CD4-positive, alpha-beta T cell treated with Interleukin-12 subunit alpha and Interleukin-12 subunit beta, for 1 hour (primary cell): ENCODE results near the gene PLEKHA4.
"Not testable (repeated sequence)": the region's sequence is repeated elsewhere in the genome, so short reads cannot be mapped to it uniquely, and the experiment has no call there.

Experiments used
- DNase-seq: peaks from one replicate; pipeline ENCODE4 v3.0.0-alpha.2; 2020

PLEKHA4 gene

DNA sequence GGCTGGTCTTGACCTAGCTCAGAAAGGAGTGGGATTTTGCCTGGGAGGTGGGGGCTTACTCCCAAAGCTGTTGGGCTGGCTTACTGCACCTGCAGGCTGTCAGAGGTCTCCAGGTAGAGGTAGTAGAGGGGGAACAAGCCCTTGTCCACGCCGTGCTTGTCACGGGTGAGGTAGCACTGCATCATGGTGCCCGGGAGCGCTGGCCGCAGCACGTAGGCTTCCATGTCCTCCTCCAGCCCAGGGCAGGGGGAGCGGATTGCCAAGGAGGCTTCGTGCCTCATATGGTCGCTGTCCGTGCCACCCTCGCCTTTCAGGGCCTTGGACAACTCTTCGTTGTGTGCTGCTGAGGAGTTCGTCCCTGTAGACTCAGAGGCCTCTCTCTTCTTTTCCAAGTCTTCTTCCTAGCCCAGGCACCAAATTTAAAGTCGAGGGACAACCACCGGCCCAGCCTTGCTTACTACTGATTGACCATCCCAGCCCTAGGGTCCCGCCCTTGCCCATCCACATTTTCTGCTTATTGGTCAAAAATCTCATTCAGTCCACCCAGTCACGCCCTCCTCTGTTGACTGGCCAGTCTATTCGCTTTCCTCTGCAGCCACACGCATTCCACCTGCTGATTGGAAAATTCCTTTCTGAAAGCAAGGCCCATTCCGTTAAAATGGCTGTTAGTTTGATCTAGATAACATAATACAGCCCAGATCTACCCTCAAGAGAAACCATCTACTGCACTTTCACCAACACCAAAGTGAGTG lies 19.6 kb upstream of the PLEKHA4 start:
- DNase-seq = no peak

DNA sequence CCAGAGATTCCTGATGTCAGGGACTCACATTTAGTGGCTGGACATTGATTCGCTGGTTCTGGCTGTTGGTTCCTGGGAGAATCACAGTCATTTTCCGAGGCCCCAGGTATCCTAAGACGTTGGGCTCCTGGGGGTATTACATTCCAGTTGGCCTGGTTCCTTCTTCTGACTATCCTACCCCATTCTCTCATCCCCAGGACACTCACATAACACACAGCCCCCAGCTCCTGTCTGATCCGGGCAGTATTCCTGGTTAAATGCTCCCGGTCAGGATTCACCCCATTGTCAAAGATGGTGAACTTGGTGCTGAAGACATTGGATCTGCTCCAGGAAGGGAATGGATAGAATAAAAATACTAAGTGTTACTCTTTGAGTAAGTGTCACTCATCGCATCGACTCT lies 15.3 kb upstream of the PLEKHA4 start:
- DNase-seq = no peak

DNA sequence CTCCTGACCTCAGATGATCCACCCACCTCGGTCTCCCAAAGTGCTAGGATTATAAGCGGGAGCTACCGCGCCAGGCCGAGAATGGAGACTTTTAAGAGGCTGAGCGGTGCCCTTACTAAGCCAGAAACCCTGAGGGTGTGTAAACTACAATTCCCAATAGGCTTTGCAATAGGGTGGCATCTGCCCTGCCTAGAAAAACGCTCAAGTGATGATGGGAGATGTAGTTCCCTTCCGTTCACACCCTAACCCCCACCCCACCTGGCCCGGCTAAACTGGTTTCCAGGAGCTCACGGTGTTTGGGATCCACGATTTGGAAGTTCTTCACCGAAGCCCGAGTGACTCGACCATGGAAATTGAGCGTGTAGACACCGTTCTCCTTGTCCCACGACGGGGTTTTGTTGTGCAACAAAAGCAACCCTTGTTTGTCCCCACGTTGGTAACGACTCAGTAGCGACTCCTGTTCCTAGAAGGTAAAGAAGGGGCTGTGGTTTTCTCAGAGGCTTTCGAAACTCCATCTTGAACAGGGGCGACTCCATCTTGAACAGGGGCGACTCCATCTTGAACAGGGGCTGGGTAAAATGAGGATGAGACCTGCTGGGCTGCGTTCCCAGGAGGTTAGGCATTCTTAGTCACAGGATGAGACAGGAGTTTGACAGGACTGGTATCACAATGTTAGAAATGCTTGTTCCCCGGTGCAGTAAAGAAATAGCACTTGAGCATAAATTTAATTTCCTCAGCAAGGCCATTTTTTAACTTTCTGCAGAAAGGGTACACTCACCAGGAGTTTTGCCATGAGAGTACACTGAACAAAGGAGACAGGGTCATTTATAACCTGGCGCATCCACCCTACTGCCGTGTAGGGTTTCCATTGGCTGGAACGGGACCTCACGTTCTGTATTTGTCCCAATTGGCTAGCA lies 13.6 kb upstream of the PLEKHA4 start:
- peak; percentile 57 for DNase-seq

DNA sequence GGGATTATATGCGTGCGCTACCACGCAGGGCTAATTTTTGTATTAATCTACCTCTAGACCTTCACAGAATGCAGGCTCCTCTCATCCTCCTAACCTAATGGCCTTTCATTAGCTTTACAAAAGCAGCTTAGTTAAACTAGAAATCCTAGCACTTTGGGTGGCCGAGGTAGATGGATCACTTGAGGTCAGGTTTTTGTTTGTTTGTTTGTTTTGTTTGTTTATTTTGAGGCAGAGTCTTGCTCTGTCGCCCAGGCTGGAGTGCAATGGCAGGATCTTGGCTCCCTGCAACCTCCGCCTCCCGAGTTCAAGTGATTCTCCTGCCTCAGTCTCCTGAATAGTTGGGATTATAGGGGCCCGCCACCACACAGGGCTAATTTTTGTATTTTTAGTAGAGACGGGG lies 11.3 kb upstream of the PLEKHA4 start:
- peak; percentile 24 for DNase-seq

DNA sequence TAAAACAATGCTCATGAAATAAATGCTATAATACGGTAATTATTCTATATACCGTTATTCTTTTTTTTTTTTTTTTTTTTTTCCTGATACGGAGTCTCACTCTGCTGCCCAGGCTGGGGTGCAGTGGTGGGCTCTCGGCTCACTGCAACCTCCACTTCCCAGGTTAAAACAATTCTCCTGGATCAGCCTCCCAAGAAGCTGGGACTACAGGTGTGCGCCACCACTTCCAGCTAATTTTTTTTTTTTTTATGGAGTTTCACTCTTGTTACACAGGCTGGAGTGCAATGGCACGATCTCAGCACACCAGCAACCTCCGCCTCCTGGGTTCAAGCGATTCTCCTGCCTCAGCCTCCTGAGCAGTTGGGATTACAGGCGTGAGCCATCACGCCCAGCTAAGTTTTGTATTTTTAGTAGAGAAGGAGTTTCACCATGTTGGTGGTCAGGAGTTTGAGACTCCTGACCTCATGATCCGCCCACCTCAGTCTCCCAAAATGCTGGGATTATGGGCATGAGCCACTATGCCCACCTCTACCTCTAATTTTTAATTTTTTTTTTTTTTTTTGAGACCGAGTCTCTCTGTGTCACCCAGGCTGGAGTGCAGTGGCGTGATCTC lies 10.7 kb upstream of the PLEKHA4 start:
- DNase-seq = peak; percentile 26

DNA sequence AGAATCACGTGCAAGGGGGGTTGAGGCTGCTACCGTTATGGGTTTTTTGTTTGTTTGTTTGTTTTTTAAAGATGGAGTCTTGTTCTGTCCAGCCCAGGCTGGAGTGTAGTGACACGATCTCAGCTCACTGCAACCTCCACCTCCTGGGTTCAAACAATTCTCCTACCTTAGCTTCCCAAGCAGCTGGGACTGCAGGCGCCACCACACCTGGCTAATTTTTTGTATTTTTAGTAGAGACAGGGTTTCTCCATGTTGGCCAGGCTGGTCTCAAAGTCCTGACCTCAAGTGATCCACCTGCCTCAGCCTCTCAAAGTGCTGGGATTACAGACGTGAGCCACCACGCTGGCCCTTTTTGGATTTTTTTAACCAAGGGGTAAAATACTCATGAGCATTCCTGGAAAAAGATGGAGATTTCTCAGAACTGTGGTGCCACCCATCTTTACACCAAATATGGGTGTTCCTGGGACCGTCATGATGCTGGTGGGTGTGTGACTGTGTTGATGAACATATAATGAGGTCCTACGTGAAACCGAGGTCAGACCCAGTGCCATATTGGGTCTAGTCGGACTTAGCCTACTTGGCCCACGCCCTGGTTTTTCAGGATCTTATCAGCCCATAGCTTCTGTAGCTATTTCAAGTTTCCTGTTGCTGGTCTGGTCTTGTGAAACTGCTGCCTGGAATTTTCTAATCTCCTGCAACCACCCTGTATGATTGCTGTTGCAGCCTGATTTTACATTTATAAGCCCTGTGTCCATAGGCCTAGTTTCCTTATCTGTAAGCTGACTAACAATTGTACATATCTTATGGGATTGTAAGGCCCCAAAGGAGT lies 10.0 kb upstream of the PLEKHA4 start:
- peak; percentile 50 for DNase-seq

DNA sequence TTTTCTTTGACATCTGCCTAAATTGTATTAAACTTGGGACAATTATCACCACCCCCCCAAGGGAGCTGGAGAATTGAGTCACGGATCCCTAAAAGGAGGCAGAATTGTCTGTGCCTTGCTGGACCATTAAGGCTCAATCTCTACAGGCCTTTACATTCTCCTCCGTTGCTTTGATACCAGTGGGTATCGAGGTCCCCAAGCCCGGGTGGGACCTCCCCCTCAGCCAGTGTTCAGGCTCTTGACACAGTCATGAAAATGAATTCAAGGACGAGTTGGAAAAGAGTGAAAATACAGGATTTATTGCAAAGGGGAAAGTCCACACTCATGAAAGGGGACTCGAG lies 9.4 kb upstream of the PLEKHA4 start:
- peak; percentile 44 for DNase-seq

DNA sequence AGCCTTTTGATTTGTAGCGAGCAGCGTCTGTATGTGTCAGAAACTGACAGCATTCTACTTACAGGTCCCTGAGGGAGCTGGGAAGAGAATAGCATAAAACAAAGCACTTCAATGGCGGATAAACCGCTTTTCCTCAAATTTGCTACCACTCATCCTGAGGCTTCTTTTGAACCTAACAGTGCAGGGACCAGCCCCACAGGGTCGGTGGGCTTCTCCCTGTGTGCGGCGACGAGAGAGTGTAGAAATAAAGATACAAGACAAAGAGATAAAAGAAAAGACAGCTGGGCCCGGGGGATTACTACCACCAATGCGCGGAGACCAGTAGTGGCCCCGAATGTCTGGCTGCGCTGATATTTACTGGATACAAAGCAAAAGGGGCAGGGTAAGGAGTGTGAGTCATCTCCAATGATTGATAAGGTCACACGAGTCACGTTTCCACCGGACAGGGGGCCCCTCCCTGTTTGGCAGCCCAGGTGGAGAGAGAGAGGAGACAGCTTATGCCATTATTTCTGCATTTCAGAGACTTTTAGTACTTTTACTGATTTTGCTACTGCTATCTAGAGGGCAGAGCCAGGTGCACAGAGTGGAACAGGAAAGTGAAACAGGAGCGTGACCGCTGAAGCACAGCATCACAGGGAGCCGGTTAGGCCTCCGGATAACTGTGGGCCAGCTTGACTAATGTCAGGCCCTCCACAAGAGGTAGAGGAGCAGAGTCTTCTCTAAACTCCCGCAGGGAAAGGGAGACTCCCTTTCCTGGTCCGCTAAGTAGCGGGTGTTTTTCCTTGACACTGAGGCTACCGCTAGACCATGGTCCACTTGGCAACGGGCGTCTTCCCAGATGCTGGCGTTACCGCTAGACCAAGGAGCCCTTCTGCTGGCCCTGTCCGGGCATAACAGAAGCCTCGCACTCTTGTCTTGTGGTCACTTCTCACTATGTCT lies 7.9 kb upstream of the PLEKHA4 start:
- DNase-seq = peak; percentile 55

DNA sequence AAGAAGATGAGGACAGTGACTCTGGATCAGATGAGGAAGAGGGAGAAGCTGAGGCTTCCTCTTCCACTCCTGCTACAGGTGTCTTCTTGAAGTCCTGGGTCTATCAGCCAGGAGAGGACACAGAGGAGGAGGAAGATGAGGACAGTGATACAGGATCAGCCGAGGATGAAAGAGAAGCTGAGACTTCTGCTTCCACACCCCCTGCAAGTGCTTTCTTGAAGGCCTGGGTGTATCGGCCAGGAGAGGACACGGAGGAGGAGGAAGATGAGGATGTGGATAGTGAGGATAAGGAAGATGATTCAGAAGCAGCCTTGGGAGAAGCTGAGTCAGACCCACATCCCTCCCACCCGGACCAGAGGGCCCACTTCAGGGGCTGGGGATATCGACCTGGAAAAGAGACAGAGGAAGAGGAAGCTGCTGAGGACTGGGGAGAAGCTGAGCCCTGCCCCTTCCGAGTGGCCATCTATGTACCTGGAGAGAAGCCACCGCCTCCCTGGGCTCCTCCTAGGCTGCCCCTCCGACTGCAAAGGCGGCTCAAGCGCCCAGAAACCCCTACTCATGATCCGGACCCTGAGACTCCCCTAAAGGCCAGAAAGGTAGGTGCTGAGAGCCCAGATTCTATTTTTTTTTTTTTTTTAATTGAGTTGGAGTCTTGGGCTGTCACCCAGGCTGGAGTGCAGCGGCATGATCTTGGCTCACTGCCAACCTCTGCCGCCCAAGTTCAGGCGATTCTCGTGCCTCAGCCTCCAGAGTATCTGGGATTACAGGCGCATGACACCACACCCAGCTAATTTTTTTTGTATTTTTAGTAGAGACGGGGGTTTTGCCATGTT lies 6.1 kb upstream of the PLEKHA4 start:
- DNase-seq = peak; percentile 36

DNA sequence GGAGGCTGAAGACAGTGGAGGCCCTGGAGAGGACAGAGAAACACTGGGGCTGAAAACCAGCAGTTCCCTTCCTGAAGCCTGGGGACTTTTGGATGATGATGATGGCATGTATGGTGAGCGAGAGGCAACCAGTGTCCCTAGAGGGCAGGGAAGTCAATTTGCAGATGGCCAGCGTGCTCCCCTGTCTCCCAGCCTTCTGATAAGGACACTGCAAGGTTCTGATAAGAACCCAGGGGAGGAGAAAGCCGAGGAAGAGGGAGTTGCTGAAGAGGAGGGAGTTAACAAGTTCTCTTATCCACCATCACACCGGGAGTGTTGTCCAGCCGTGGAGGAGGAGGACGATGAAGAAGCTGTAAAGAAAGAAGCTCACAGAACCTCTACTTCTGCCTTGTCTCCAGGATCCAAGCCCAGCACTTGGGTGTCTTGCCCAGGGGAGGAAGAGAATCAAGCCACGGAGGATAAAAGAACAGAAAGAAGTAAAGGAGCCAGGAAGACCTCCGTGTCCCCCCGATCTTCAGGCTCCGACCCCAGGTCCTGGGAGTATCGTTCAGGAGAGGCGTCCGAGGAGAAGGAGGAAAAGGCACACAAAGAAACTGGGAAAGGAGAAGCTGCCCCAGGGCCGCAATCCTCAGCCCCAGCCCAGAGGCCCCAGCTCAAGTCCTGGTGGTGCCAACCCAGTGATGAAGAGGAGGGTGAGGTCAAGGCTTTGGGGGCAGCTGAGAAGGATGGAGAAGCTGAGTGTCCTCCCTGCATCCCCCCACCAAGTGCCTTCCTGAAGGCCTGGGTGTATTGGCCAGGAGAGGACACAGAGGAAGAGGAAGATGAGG lies 5.3 kb upstream of the PLEKHA4 start:
- DNase-seq = peak; percentile 36

DNA sequence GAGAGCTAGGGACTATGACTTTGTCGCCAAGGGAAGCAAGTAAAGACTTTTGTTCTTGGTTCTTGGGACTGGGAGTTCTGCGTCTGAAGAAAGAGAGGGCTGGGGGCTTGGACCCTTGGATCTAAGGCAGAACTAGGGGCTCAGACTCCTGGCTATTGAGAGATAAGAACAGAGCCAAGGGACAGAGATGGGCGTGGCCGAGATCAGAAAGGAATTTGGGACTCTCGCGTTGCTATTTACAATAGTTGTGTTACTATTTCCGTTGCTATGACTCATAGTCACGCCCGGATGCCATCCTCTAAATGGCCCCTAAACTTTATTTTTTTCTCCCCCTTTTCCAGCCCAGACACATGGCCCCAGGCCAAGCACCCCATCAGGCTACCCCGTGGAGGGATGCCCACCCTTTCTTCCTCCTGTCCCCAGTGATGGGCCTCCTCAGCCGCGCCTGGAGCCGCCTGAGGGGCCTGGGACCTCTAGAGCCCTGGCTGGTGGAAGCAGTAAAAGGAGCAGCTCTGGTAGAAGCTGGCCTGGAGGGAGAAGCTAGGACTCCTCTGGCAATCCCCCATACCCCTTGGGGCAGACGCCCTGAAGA lies 4.6 kb upstream of the PLEKHA4 start:
- peak; percentile 88 for DNase-seq

DNA sequence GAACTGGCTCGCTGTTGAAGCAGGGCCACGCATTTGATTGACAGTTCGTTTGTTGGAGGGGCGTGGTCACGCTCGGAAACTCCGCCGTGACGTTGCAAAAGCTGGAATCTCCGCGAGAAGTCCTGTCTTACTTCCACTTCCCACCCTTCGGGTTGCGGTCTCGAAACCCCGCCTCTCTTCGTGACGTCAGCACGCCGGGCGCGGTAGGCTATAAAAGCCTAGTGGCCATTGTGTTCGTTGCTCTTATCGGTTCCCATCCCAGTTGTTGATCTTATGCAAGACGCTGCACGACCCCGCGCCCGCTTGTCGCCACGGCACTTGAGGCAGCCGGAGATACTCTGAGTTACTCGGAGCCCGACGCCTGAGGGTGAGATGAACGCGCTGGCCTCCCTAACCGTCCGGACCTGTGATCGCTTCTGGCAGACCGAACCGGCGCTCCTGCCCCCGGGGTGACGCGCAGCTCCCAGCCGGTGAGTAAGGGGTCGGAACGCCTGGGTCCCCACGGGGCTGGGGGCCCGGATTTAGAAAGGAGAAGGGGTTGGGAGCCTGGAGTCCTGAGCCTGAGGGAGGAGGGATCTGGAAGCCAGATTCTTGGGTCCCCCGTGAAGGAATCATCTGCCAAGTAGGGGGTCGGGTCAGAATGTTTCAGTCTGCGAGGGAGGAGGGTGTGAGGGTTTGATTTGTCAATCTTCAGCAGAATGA lies 3.9 kb upstream of the PLEKHA4 start, which contains the start of gene PPP1R15A:
TSS of gene PPP1R15A (plus strand) at position 240 of the 702 bp plus-strand sequence. CDS start 813 bp downstream, outside the sequence.
- DNase-seq = peak; percentile 100

DNA sequence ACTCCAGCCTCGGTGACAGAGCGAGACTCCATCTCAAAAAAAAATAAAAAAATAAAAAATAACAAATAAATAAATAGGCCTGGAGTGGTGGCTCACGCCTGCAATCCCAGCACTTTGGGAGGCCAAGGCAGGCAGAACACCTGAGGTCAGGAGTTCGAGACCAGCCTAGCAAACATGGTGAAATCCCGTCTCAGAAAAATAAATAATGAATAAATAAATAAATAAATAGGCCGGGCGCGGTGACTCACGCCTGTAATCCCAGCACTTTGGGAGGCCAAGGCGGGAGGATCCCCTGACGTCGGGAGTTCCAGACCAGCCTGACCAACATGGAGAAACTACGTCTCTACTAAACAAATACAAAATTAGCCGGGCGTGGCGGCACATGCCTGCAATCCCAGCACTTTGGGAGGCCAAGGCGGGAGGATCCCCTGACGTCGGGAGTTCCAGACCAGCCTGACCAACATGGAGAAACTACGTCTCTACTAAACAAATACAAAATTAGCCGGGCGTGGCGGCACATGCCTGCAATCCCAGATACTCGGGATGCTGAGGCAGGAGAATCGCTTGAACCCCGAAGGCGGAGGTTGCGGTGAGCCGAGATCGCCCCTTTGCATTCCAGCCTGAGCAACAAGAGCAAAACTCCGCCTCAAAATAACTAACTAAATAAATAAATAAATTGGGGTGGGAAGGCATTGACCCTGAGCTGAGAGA lies 3.2 kb upstream of the PLEKHA4 start:
- not testable (repeated sequence) for DNase-seq

DNA sequence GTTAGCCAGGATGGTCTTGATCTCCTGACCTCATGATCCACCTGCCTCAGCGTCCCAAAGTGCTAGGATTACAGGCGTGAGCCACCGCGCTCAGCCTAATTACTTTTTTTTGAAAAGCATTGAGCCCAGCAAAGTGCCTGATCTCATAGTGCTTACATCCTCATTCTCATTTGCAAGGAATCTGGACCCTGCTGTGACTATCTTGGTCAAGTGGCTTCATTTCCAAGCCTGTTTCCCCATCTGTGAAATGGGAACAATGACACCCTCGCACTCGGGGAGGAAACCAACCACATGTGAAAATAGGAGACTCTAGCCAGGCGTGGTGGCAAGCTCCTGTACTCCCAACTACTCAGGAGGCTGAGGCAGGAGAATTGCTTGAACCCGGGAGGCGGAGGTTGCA lies 1.6 kb upstream of the PLEKHA4 start:
- DNase-seq = no peak

DNA sequence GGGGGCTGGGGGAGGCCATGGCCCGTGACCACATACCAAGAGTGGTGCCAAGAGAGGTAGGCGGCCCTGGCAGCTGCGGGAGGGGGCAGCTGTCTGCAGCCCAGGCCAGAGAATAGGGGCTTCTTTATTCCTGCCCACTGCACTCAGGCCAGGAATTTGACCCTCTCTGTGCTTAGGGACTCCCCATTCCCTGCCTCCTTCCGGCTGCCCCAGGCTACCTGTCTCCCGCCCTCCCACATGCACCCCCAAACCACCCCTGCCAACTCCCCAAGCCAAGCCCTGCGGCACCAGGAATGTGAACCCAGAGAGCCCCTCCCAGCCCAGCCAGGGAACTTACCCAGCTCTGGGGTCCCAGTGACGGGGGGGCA lies 687 bp downstream of the PLEKHA4 start:
- no peak for DNase-seq

DNA sequence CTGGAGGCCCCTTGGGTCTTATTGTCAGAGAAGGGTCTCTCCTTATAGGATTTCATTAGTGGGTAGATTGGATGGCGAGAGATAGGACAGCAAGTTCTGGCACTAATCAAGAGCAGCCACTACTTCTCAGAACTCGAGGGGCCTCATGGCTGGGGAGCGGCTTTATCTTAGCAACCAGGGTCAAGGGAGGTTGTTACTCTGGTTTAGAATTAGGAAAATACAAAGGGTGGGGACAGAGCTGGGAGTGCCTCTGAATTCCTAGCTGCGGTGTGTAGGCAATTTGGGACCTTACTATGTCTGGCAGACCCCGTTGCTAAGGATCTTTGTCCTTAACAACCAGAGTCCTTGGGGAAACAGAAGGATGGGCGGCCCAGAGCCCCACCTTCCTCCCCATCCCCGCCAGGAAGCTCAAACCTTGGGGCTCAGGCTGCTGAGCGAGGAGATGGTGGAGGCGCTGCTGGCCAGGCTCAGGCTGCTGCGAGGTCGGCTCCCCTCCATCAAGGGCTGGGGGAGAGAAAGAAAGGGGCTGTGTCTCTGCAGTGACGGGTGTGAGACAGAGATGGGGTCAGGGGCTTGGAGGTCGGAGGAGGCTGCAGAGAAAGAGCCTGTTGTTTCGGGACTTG lies 1.2 kb downstream of the PLEKHA4 start:
- no peak for DNase-seq

DNA sequence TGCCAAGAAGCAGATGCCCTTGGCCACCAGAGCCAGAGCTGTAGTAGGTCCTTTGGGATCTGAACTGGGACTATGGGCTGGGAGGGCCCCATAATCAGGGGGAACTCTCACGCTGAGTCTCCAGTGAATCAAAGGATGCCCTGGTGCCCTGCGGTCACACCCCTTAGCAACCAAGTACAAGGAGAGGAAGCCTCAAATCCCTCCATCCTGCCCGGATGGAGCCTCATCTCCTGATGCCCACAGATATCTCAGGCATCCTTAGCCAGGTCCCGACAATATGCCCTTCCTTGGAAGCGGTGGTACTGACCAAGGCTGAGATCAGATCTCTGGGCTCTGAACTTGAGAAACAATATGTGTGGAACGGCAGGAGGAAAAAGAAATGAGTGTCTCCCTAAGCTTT lies 1.7 kb downstream of the PLEKHA4 start:
- no peak for DNase-seq

DNA sequence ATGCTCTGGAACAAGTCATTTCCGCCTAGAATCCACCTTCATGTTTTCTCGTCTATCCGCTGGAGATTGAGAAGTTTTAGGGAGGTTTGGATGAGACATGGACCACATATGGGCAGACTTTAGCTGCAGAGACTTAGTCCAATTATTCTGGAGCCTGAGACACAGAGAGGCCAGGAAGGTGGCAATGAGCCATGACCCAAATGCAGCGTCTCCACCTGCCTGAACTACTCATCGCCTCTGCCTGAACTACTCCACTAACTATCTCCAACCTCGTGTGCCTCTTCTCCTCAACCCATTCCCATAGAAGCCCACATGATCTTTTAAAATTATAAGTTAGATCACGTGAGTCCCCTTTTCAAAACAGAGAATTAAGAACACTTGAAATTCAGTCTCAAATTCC lies 5.6 kb downstream of the PLEKHA4 start:
- no peak for DNase-seq
